ENCODE data around the gene CATSPERE. TPM values are rescaled to one million over a fixed set of nuclear protein-coding genes. Genes with fewer than 3 reads are reported as not detected.
A peak's percentile ranks its signal among the peaks of the same experiment; 100 is the strongest.
"Not testable (repeated sequence)": the region's sequence is repeated elsewhere in the genome, so short reads cannot be mapped to it uniquely, and the experiment has no call there.

CATSPERE gene
- total RNA-seq, 2 donors from 2014 or later = 0.32 to 3.9 TPM

DNA sequence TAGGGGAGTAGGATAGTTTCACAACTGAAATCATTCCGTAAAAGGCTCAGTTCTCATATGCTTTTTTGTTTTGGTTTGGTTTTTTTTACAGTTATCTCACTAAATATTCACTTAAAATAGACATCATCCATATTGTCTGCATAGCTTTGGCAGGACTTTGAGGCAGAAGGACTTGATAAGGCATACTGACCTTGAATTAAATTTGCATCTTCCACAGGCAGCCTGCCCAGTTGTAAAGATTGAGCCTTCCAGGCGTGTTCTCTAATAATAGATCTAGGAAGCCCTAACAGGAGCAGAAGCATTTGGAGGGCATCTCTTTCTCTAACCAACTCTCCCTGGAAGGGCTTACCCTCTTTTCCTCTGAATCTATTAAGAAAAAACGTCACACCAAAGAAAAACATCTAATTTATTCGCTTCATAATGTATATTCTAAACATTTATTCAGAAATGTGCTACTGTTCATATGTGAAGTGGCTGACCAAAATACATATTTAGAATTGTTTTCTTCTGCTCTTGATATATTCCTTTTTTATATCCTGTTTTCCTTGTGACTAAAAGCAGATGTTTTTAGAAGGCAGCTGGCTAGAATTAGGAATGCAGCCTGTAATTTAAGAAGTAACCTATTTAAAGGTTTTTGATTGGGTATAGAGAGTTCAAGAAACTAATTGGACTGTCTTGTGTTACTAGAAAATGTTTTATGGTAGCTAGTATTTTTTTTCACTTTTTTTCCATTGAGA, 212.0 kb downstream of the CATSPERE start:
- peak overlapping the region in 1 of 2 donors; percentile 17 for H3K27ac ChIP-seq
- WGBS = 41% methylated on average over 4 of the region's 4 CpGs

DNA sequence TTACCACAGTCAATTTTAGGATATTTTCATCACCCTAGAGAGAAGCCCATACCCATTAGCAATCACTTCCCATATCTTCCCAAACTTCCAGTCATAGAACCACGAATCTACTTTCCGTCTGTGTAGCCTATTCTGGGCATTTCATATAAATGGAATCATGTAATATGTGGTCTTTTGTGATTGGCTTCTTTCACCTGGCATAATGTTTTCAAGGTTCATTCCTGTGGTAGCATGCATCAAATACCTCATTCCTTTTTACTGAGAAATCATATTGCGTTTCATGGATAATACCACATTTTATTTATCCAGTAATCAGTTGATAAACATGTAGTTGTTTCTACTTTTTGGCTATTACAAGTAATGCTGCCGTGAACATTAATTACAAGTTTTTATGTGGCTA, 213.4 kb downstream of the CATSPERE start:
- Histone ChIP-seq H3K27me3 (replicated peaks; ENCODE audit: insufficient read depth) (no peaks in the 10 kb centered on the region), H3K27ac (no peak overlapping the region), H3K4me1 (replicated peaks) (peaks cover 2% of the 10 kb centered on the region)

More for the DNA sequence above, 212.0 kb downstream of the CATSPERE start:
- no peaks in the 10 kb centered on the region for H3K27me3 ChIP-seq (replicated peaks; ENCODE audit: insufficient read depth)
- no peak for TF ChIP-seq POLR2A (IDR thresholded peaks at IDR 0.05)
- TF ChIP-seq POLR2AphosphoS5 (IDR thresholded peaks at IDR 0.05) = no peak
- H3K4me3 ChIP-seq = no peak overlapping the region
- DNase-seq (ENCODE audit: low spot score) = no peak
- intact Hi-C loops (cut with DNase I) = no loop called here
- no peaks in the 10 kb centered on the region for H3K36me3 ChIP-seq
- H3K4me1 ChIP-seq (replicated peaks) = peaks cover 2% of the 10 kb centered on the region
- H3K9me3 ChIP-seq = no peaks in the 10 kb centered on the region

DNA sequence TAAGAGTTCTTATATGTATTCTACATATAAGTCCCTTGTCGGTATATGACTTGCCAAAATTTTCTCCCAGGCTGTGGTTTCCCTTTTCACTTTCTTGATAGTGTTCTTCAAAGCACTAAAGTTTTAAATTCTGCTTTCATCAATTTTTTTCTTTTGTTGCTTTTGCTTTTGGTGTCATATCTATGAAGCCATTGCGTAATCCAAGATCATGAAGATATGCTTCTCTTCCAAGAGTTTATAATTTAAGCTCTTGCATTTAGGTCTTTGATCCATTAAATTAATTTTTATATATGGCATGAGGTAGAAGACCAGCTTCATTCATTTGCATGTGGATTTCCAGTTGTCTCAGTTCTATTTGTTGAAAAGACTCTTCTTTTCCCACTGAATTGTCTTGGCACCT, 214.1 kb downstream of the CATSPERE start:
- Histone ChIP-seq H3K27me3 (replicated peaks; ENCODE audit: insufficient read depth) (no peaks in the 10 kb centered on the region), H3K4me3 (no peak overlapping the region), H3K36me3 (no peaks in the 10 kb centered on the region), H3K4me1 (replicated peaks) (peaks cover 2% of the 10 kb centered on the region), H3K9me3 (no peaks in the 10 kb centered on the region), H3K27ac (no peak overlapping the region)
- DNase-seq (ENCODE audit: low spot score) = no peak
- 96% methylated on average over 2 of the region's 2 CpGs for WGBS
- TF ChIP-seq POLR2AphosphoS5 (IDR thresholded peaks at IDR 0.05) (no peak), POLR2A (IDR thresholded peaks at IDR 0.05) (no peak)
- TF ChIP-seq, protein P1, sequence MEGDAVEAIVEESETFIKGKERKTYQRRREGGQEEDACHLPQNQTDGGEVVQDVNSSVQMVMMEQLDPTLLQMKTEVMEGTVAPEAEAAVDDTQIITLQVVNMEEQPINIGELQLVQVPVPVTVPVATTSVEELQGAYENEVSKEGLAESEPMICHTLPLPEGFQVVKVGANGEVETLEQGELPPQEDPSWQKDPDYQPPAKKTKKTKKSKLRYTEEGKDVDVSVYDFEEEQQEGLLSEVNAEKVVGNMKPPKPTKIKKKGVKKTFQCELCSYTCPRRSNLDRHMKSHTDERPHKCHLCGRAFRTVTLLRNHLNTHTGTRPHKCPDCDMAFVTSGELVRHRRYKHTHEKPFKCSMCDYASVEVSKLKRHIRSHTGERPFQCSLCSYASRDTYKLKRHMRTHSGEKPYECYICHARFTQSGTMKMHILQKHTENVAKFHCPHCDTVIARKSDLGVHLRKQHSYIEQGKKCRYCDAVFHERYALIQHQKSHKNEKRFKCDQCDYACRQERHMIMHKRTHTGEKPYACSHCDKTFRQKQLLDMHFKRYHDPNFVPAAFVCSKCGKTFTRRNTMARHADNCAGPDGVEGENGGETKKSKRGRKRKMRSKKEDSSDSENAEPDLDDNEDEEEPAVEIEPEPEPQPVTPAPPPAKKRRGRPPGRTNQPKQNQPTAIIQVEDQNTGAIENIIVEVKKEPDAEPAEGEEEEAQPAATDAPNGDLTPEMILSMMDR (IDR thresholded peaks at IDR 0.05) = no peak
- intact Hi-C loops (cut with DNase I) = no loop called here

More for the DNA sequence above, 213.4 kb downstream of the CATSPERE start:
- no peak for DNase-seq (ENCODE audit: low spot score)
- Histone ChIP-seq H3K9me3 (no peaks in the 10 kb centered on the region), H3K4me3 (no peak overlapping the region), H3K36me3 (no peaks in the 10 kb centered on the region)
- TF ChIP-seq, protein P1 (IDR thresholded peaks at IDR 0.05) = no peak
- no peak for TF ChIP-seq POLR2A (IDR thresholded peaks at IDR 0.05)
- WGBS = 73% methylated on average over 4 of the region's 4 CpGs
- intact Hi-C loops (cut with DNase I) = no loop called here

DNA sequence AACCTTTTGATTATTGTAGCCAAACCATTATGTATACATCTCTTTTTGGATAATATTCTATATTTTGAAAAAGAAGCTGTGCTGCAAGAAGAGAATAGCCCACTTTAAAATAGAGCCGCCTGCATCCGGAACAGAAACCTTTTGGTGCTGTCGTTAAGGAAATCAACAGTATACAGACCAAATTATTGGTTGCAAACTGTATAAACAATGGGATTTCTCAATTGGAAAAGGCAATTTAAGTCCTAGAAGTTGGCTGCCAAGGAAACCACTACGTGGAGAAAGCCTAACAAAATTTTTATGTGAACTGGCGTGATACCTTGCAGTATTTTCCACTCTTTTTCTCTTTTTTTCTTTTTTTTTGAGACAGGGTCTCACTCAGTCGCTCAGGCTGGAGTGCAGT, 217.6 kb downstream of the CATSPERE start:
- H3K27me3 ChIP-seq (replicated peaks; ENCODE audit: insufficient read depth) = no peaks in the 10 kb centered on the region
- H3K9me3 ChIP-seq = no peaks in the 10 kb centered on the region
- H3K4me3 ChIP-seq = no peak overlapping the region
- intact Hi-C loops (cut with DNase I) = no loop called here
- TF ChIP-seq POLR2A (IDR thresholded peaks at IDR 0.05) = no peak
- TF ChIP-seq, protein P1 (IDR thresholded peaks at IDR 0.05) = no peak
- no peak for TF ChIP-seq POLR2AphosphoS5 (IDR thresholded peaks at IDR 0.05)
- no peaks in the 10 kb centered on the region for H3K4me1 ChIP-seq (replicated peaks)
- no peak for DNase-seq (ENCODE audit: low spot score)
- no peaks in the 10 kb centered on the region for H3K36me3 ChIP-seq
- WGBS = 59% methylated on average over 6 of the region's 6 CpGs
- H3K27ac ChIP-seq = no peak overlapping the region

DNA sequence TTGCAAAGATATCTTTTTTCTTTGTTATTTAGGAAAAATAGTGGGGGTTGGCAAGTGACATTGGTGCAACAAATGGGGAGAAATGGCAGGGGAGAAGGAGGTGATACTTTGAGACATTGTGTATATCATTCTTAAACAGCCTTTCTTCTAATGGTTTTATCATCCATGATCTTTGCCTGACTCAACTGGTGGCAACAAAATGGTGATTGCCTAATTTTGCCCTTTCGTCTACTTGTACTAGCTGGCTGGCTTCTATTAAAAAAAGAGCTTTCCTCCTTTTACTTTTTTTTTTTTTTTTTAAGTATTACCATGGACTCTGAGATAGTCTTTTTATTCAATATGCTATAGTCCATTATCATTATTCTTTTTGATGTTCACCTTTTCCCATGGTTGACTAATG, 219.6 kb downstream of the CATSPERE start:
- 78% methylated on average over 1 of the region's 1 CpG for WGBS
- Histone ChIP-seq H3K27ac (no peak overlapping the region), H3K4me1 (replicated peaks) (no peaks in the 10 kb centered on the region), H3K36me3 (no peaks in the 10 kb centered on the region), H3K9me3 (no peaks in the 10 kb centered on the region), H3K4me3 (no peak overlapping the region), H3K27me3 (replicated peaks; ENCODE audit: insufficient read depth) (no peaks in the 10 kb centered on the region)
- no peak for DNase-seq (ENCODE audit: low spot score)
- TF ChIP-seq, protein P1 (IDR thresholded peaks at IDR 0.05) = no peak
- TF ChIP-seq POLR2AphosphoS5 (IDR thresholded peaks at IDR 0.05) (no peak), POLR2A (IDR thresholded peaks at IDR 0.05) (no peak)
- intact Hi-C loops (cut with DNase I) = no loop called here

DNA sequence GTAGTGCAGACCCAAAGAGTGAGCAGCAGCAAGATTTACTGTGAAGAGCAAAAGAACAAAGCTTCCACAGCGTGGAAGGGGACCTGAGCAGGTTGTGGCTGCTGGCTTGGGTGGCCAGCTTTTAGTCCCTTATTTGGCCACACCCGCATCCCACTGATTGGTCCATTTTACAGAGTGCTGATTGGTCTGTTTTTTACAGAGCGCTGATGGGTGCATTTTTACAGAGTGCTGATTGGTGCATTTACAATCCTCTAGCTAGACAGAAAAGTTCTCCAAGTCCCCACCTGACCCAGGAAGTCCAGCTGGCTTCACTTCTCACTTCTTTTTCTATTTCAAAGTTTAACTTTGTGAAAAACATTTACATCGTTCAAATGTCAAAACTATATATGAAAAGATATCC, 221.0 kb downstream of the CATSPERE start:
- DNase-seq (ENCODE audit: low spot score); intact Hi-C loops (cut with DNase I); H3K9me3 ChIP-seq; H3K27me3 ChIP-seq (replicated peaks; ENCODE audit: insufficient read depth); H3K36me3 ChIP-seq; H3K4me1 ChIP-seq (replicated peaks); H3K4me3 ChIP-seq; H3K27ac ChIP-seq: not testable (repeated sequence)
- WGBS = 98% methylated on average over 4 of the region's 4 CpGs

Measured in prostate gland (tissue), 2 donors.